Left ventricle myocardium inferior (tissue), 1 donor: Measurements from ENCODE around the gene PPP1R3A. TPM values are rescaled to one million over a fixed set of nuclear protein-coding genes. Genes with fewer than 3 reads are reported as not detected.
A peak's percentile ranks its signal among the peaks of the same experiment; 100 is the strongest.
"Not testable (repeated sequence)": the region's sequence is repeated elsewhere in the genome, so short reads cannot be mapped to it uniquely, and the experiment has no call there.

ENCODE experiments used
- DNase-seq: peaks from one replicate; pipeline ENCODE4 v3.0.0-alpha.2; 2020
- H3K27ac ChIP-seq: fragments of 200-600 bp; replicated peaks from 2 replicates; pipeline ENCODE4 v1.8.0; 2021
- H3K27me3 ChIP-seq: fragments of 200-600 bp; 2 replicates; pipeline ENCODE4 v1.8.0; 2021; ENCODE audit warnings: low read depth
- H3K36me3 ChIP-seq: fragments of 200-600 bp; 2 replicates; pipeline ENCODE4 v1.8.0; 2021
- H3K4me1 ChIP-seq: fragments of 200-600 bp; 2 replicates; pipeline ENCODE4 v1.8.0; 2021
- H3K4me3 ChIP-seq: fragments of 200-600 bp; 2 replicates; pipeline ENCODE4 v1.8.0; 2021; ENCODE audit warnings: mild to moderate bottlenecking, moderate library complexity
- H3K9me3 ChIP-seq: fragments of 200-600 bp; replicated peaks from 2 replicates; pipeline ENCODE4 v1.8.0; 2021
- intact Hi-C: fragments of 100-400 bp; cut with micrococcal nuclease; formaldehyde crosslinking; loops from one replicate; pipeline ENCODE4 v1.11.0; 2022
- total RNA-seq: library from RNA; stranded (reverse); fragmentation: NEBNext Ultra II Directional; extraction: Animal tissue kit (Norgen Biotek cat#: 25700); gene quantifications from one replicate; pipeline ENCODE4 v1.2.1, GENCODE V29; 2021
- TF ChIP-seq, protein P1 (sequence below): fragments of 200-600 bp; IDR thresholded peaks from 2 replicates; pipeline ENCODE4 v1.8.0; 2021; ENCODE audit warnings: antibody characterized with exemption, mild to moderate bottlenecking, borderline replicate concordance
- donor health status: DM: no; HTN: yes; CAD: no; lungs with severe emphysema.

Gene PPP1R3A
- total RNA-seq, 1 donor from 2014 or later = 133 TPM

DNA sequence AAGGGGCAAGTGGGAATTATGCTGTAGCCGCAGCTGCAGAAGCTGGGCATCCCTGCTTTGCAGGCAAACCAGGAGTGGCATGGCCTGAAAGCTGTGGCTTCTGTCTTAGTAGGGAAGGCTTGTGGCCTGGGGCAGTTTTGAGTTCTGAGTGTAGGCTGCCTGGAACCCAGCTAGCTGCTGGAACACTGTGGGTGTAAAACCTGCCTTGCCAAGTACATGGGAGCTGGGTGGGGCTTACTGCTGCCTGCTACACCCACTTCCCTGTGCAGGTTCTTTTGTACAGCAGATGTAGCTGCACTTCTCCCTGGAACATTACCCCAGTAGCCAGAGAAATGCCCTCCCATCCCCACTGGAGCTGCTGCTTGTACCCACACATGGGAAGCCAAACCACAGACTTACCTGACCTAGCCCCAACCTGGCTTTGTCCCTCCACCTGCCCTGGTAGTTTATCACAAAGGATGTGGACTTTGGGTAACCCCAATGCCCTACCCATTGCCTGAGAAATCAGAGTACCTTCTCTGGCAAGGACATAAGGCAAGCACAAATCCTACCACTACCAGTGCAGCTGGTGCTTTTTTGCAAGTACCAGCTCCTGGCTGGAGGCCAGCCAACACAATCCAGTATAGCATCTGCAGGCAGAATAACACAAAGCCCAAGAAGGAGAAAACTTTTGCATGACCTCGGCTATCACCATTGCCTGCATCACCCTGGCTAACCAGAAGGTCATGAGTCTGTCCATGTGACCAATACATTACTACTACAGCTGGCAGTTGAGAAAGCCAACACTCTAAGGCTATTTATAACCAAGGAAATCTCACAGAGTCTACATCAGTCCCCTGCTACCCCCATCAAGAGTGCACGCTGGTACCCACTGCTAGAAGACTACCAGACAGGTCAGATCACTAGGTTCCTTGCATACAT lies 26.5 kb upstream of the PPP1R3A start:
- TF ChIP-seq, protein P1, sequence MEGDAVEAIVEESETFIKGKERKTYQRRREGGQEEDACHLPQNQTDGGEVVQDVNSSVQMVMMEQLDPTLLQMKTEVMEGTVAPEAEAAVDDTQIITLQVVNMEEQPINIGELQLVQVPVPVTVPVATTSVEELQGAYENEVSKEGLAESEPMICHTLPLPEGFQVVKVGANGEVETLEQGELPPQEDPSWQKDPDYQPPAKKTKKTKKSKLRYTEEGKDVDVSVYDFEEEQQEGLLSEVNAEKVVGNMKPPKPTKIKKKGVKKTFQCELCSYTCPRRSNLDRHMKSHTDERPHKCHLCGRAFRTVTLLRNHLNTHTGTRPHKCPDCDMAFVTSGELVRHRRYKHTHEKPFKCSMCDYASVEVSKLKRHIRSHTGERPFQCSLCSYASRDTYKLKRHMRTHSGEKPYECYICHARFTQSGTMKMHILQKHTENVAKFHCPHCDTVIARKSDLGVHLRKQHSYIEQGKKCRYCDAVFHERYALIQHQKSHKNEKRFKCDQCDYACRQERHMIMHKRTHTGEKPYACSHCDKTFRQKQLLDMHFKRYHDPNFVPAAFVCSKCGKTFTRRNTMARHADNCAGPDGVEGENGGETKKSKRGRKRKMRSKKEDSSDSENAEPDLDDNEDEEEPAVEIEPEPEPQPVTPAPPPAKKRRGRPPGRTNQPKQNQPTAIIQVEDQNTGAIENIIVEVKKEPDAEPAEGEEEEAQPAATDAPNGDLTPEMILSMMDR = no peak
- peaks cover 36% of the 10 kb centered on the region for H3K9me3 ChIP-seq
- H3K4me1 ChIP-seq = peaks cover 11% of the 10 kb centered on the region
- intact Hi-C loops = no loop called here
- no peaks in the 10 kb centered on the region for H3K36me3 ChIP-seq
- H3K27ac ChIP-seq = peak overlapping the region; percentile 17
- no peak for DNase-seq
- no peak overlapping the region for H3K4me3 ChIP-seq
- no peaks in the 10 kb centered on the region for H3K27me3 ChIP-seq

DNA sequence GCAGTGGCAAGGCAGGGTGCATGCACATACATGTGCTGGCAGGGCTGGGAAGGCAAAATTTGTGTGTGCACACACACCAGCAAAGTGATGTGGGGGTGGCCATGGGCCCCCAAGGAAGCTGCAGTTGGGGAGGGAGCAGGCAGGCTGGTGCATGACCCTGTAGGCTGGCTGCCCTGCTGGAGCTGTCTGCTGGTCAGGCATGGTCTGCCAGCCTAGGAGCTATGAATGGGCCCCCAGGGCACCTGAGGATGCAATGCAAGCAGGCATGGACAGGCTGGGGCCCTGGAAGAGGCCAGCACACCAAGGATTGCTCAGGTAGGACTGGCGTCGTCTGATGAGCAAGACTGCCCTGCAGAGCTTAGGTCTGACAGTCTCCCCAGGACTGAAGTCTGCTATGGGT lies 18.2 kb upstream of the PPP1R3A start:
- intact Hi-C loops = no loop called here
- H3K4me3 ChIP-seq = no peak overlapping the region
- no peaks in the 10 kb centered on the region for H3K27me3 ChIP-seq
- peaks cover 10% of the 10 kb centered on the region for H3K9me3 ChIP-seq
- TF ChIP-seq, protein P1 = no peak
- H3K4me1 ChIP-seq = no peaks in the 10 kb centered on the region
- no peak for DNase-seq
- H3K36me3 ChIP-seq = no peaks in the 10 kb centered on the region
- H3K27ac ChIP-seq = no peak overlapping the region

DNA sequence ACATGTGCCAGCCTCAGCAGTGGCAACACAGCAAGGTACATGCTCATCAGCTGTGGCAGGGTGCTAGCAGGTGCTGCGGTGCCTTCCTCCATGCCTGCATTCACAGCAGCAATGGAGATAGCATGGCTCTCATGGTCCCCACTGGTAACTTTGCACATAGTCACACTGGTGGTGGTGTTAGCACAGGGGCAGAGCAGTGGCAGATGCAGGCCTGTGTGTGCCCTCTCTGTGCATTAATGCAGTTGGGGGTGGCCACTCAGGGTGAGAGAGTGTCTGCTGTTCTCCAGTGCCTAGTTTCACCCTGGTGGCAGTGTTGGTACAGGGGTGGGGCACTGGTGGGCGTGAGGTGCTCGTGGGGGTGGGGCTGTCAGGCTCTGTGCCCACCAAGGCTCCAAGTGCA lies 17.7 kb upstream of the PPP1R3A start:
- TF ChIP-seq, protein P1 = no peak
- intact Hi-C loops = no loop called here
- no peak overlapping the region for H3K27ac ChIP-seq
- no peaks in the 10 kb centered on the region for H3K36me3 ChIP-seq
- DNase-seq = no peak
- H3K4me3 ChIP-seq = no peak overlapping the region
- peaks cover 10% of the 10 kb centered on the region for H3K9me3 ChIP-seq
- H3K27me3 ChIP-seq = no peaks in the 10 kb centered on the region
- H3K4me1 ChIP-seq = no peaks in the 10 kb centered on the region

DNA sequence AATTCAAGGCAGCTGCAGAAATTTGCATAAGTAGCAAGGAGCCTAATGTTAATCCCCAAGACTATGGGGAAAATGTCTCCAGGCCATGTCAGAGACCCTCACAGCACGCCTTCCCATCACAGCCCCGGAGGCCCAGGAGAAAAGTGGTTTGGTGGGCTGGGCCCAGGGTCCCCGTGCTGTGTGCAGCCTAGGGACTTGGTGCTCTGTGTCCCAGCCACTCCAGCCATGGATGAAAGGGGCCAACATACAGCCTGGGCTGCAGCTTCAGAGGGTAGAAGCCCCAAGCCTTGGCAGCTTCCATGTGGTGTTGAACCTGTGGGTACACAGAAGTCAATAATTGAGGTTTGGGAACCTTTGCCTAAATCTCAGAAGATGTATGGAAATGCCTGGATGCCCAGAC lies 10.6 kb upstream of the PPP1R3A start:
- H3K4me1 ChIP-seq, intact Hi-C loops, H3K9me3 ChIP-seq, H3K27me3 ChIP-seq, H3K4me3 ChIP-seq, H3K36me3 ChIP-seq, DNase-seq, H3K27ac ChIP-seq: not testable (repeated sequence)

DNA sequence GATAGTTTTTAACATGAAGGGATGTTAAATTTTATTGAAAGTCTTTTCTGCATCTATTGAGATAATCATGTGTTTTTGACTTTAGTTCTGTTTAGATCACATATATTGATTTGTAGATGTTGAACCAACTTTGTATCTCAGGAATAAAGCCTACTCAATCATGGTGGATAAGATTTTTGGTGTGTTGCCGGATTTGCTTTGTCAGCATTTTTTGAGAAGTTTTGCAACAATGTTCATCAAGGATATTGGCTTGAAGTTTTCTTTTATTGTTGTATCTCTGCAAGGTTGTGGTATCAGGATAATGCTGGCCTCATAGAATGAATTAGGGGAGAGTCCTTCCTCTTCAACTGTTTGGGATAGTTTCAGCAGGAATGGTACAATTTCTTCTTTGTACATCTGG lies 9.3 kb upstream of the PPP1R3A start:
- TF ChIP-seq, protein P1 = no peak
- intact Hi-C loops = no loop called here
- no peaks in the 10 kb centered on the region for H3K4me1 ChIP-seq
- no peaks in the 10 kb centered on the region for H3K36me3 ChIP-seq
- H3K9me3 ChIP-seq = no peaks in the 10 kb centered on the region
- DNase-seq = no peak
- H3K4me3 ChIP-seq = no peak overlapping the region
- H3K27ac ChIP-seq = no peak overlapping the region
- H3K27me3 ChIP-seq = no peaks in the 10 kb centered on the region

DNA sequence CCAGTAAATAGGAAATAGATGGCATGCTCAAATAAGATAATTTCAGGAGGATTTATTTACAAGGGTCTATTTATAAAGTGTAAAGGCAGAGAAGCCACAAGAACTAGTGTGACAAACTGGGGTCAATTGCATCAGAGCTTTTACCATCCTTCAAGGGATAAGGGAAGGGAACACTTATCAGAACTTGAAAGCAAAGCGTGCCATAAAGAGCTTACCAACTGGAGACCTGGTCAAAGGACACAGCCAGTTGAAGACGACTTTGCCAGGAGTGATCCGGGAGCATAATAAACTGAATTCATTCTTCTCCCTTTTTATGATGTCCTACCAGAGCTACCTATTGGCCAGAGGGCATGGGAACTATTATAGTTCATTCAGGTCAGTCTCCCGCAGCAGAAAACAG lies 3.2 kb upstream of the PPP1R3A start:
- TF ChIP-seq, protein P1 = no peak
- H3K4me1 ChIP-seq = peaks cover 3% of the 10 kb centered on the region
- no peaks in the 10 kb centered on the region for H3K9me3 ChIP-seq
- no peak overlapping the region for H3K27ac ChIP-seq
- H3K4me3 ChIP-seq = no peak overlapping the region
- no peaks in the 10 kb centered on the region for H3K36me3 ChIP-seq
- intact Hi-C loops = no loop called here
- no peak for DNase-seq
- H3K27me3 ChIP-seq = no peaks in the 10 kb centered on the region
